GM15510 (cell line): ENCODE measurements around the gene IVD.

Experiments used
- POLR2A ChIP-seq: IDR thresholded peaks from 3 replicates; pipeline ENCODE4 v1.6.1; 2011; ENCODE audit warnings: borderline replicate concordance; ENCODE audit not compliant: insufficient read length; ENCODE audit errors: extremely low read depth

Gene IVD

DNA sequence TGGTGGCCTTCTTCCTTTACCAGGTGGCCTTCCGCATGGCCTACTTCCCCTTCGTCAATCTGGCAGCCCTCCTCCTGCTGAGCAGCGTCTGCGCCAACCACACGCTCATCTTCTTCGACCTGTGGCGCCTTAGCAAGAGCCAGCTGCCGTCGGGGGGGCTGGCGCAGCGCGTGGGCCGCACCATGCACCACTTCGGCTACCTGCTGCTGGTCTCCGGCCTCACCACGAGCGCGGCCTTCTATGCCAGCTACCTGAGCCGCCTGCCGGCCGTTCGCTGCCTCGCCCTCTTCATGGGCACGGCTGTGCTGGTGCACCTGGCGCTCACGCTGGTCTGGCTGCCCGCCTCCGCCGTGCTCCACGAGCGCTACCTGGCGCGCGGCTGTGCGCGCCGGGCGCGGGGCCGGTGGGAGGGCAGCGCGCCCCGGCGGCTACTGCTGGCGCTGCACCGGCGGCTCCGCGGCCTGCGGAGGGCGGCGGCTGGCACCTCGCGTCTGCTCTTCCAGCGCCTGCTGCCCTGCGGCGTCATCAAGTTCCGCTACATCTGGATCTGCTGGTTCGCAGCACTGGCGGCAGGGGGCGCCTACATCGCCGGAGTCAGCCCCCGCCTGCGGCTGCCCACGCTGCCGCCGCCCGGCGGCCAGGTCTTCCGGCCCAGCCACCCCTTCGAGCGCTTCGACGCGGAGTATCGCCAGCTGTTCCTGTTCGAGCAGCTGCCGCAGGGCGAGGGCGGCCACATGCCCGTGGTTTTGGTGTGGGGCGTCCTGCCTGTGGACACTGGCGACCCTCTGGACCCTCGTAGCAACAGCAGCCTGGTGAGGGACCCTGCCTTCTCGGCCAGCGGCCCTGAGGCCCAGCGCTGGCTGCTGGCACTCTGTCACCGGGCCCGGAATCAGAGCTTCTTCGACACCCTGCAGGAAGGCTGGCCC is 37.6 kb upstream of the IVD start:
- no peak for TF ChIP-seq POLR2A

DNA sequence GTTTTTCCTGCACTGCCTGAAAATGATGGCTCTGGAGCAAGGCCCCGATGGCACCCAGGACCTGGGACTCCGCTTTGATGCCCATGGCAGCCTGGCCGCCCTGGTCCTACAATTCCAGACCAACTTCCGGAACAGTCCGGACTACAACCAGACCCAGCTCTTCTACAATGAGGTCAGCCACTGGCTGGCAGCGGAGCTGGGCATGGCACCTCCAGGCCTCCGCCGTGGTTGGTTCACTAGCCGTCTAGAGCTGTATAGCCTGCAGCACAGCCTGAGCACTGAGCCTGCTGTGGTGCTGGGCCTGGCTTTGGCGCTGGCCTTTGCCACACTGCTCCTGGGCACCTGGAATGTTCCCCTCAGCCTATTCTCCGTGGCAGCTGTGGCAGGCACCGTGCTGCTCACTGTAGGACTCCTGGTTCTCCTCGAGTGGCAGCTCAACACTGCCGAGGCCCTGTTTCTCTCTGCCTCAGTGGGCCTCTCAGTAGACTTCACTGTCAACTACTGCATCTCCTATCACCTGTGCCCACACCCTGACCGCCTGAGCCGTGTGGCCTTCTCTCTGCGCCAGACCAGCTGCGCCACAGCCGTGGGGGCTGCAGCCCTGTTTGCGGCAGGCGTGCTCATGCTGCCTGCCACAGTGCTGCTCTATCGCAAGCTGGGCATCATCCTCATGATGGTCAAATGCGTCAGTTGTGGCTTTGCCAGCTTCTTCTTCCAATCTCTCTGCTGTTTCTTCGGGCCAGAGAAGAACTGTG is 36.7 kb upstream of the IVD start:
- TF ChIP-seq POLR2A, result no peak

DNA sequence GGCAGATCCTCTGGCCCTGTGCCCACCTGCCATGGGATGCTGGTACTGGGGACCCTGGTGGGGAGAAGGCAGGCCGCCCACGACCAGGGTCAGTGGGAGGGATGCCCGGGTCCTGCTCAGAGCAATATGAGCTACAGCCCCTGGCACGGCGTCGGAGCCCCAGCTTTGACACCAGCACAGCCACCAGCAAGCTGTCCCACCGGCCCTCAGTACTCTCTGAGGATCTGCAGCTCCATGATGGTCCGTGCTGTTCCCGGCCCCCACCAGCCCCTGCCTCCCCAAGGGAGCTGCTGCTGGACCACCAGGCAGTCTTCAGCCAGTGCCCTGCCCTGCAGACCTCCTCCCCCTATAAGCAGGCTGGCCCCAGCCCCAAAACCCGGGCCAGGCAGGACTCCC is 36.1 kb upstream of the IVD start:
- TF ChIP-seq POLR2A, result no peak

DNA sequence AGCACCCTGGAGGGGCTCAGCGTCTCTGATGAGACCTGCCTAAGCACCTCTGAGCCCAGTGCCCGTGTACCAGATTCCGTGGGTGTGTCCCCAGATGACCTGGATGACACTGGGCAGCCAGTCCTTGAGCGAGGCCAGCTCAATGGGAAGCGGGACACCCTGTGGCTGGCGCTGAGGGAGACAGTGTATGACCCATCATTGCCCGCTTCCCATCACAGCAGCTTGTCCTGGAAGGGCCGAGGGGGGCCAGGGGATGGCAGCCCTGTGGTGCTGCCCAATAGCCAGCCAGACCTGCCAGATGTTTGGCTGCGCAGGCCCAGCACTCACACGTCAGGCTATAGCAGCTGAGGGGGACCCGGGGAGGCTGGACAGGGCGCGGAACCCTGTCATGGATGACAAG is 35.6 kb upstream of the IVD start:
- TF ChIP-seq POLR2A, result no peak

DNA sequence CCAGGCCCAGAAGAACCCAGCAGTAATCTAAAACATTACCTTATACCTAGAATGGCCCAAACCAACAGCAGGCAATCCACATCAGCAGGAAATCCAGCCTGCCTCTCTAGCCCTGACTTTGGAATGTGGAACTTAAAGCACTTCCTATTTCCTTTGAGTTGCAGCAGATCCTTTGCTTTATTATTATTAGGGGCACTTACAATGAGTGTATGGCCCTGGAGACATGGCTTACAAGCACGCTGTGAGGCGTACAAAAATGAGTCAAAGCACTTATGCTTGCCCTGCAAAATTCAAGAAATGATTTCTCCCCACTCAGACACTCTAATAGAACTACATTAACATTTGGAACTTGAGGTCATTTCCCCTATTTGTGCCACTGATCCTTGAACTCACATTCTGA is 32.6 kb upstream of the IVD start:
- no peak for TF ChIP-seq POLR2A

DNA sequence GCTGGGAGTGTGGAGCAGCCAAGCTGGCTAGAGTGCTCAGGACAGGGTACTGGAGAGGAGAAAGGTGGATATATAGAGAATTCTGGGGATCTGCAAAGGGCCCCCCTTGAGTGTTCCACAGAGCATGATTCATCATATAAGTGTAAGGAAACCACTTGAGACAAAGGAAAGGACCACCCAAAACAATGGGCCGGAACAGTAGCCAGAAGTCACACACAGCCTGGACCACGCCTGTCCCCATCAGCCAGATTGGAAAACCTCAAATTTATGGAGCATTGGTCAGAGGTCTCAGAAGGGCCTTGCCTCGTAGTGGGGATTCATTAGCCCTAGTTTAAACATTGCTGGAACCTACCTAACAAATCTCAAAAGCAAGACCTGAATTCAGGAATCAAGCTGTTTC is 28.0 kb upstream of the IVD start:
- no peak for TF ChIP-seq POLR2A

DNA sequence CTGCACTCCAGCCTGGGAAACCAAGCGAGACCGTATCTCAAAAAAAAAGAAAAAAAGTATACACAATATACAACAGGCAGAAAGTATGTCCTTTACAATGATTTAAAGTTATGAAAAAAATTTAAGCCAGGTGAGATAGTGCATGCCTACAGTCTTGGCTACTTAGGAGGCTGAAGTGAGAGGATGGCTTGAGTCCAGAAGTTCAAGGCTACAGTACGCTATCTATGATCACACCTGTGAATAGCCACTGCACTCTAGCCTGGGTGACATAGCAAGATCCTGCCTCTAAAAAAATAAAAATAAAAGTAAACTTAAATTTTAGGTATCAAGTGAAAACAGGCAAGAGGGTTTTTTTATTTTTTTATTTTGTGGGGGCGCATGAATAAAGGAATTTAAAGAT is 26.2 kb upstream of the IVD start:
- no peak for TF ChIP-seq POLR2A

DNA sequence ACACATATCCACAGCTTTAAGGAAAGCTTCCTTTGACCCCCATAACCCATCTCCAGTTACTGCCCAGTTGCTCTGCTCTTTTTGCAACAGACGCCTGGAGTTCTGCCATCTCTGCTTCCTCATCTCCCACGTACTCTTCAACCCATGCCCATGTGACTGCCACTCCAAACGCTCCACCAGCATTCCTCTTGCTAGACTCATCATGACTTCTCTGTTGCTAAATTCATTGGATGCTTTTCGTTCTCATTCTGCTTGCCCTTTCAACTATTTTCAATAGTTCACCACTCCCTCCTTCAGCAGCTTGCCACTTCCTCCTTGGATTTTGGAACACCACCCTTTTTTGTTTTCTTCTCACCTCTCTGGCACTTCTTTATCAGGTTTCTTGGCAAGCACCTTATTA is 25.7 kb upstream of the IVD start:
- TF ChIP-seq POLR2A, result no peak

DNA sequence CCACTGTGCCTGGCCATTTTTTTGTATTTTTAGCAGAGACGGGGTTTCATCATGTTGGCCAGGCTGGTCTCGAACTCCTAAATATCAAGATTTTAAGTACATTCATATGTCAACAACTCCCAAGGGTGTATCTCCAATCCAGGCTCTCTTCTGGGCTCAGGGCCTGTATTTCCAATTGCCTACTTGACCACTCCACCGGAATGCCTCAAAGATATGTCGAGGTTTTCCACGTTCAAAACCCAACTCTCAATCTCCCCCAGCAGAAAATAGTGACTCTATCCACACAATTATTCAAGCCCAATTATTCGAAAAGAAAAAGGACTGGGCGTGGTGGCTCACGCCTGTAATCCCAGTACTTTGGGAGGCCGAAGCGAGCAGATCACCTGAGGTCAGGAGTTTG is 25.0 kb upstream of the IVD start:
- no peak for TF ChIP-seq POLR2A

DNA sequence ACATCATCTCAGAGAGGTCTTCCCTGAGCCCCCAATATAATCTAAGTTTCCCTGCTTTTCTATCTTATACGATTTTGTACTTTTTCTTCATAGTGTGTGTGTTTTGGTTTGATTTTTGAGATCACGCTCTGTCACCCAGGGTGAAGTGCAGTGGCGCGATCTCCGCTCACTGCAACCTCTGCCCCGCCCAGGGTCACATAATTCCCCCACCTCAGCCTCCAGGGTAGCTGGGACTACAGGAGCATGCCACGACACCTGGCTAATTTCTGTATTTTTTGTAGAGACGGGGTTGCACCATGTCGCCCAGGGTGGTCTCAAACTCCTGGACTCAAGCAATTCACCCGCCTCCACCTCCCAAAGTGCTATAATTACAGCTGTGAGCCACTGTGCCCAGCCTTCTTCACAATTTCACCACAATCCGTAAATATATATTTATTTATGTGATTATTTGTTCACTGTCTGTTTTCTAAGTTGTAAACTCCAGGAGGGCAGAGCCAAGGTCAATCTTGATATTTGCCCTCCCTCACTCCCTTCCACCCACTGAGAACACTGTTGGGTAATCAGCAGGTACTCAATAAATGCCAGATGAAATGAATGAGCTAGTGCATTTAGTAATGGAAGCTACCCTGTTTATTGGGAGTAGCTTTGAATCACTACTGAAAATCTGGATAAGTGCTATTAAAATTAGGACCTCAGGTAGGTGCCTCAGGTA is 23.6 kb upstream of the IVD start:
- no peak for TF ChIP-seq POLR2A

DNA sequence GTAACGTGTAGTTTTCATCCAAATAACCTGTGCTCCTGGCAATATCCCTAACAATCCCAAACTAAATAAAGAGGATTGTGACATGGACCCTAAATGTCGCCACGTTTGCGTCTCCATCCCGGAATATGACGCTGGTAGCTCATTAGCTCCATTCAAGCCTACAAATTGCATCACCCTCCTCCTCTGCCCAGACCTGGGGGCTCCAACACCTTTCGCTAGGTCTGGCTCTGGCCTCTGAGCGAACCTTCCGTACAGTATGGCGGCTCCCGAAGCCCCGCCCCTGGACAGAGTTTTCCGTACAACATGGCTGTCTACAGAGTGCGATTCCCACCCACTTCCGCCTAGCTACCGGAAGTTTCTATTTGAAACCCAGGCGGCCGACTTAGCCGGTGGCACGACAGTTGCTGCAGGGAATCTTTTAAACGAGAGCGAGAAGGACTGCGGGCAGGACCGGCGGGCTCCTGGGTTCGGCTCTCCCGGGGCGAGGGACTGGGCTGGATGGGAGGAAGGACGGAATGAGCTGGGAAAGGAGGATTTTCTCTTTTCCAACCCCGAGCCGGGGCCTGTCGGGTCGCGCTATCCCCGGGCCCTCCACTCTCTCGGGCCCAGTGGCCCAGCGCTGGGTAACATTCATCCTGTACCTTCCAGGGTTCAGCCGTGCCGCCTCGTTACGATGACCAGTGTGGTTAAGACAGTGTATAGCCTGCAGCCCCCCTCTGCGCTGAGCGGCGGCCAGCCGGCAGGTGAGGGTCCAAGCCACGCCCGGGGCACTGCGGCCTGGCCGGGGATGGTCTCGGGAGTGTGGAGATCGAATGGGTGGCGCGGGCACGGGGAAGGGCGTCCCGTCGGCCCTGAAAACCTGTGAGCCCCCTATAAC is 22.8 kb upstream of the IVD start, which contains the start of gene KNSTRN:
TSS of gene KNSTRN (plus strand) at position 142 of the 877 bp plus-strand sequence. CDS start at position 257, 115 bp downstream.
- peak; percentile 58 for TF ChIP-seq POLR2A

DNA sequence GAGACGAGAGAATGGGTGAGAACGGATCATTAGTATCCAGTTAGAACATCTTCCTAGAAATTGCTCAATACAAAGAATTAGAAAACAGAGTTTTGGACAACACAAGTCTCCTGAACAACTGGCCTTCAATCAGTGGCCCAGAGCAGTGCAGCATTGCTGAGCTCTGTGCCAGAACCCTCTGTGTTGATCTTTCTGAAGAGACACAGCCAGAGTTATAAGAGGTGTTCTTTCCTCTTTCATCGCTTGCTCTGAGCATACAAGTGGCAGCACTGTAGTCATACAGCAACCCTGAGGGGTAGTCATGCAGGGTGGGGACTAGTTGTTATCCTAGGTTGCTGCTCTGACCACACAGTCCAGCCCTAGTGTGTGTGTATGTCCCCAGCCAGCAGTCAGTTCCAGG is 19.1 kb upstream of the IVD start:
- no peak for TF ChIP-seq POLR2A

DNA sequence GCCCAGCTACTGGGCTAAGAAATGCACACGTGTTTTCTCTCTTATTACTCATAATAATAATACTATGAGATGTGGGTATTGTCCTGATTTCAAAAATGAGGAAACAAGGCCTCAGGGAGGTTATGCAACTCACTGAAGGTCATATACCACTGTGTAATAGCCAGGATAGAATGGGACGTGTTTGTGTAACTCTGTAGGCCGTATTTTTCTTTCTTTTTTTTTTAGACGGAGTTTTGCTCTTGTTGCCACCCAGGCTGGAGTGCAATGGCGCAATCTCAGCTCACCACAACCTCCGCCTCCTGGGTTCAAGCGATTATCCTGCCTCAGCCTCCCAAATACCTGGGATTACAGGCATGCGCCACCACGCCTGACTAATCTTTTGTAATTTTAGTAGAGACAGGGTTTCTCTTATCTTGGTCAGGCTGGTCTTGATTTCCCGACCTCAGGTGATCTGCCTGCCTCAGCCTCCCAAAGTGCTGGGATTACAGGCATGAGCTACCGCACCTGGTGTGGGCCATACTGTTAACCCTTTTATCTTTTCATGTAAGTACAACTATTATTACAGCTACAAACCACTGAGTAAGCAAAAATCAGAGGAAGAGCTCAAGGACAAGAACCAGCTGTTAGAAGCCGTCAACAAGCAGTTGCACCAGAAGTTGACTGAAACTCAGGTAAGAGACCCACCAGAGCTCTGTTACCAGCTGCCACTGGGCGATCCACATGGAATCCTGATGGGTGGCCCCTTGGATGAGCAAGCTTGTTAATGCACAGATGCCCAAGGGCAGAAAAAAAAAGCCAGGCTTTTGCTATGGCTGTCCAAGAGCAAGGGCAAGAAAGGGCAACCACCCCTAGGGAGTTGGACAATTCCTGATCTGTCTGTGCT is 16.4 kb upstream of the IVD start:
- TF ChIP-seq POLR2A, result no peak
